ENCODE results near the gene UNC13C. TPM values are rescaled to one million over a fixed set of nuclear protein-coding genes. Genes with fewer than 3 reads are reported as not detected.

UNC13C gene
- polyA plus RNA-seq, 1 of the 3 experiments (the other 2 are of a cell fraction) = not detected

- Histone ChIP-seq H3K27me3 (ENCODE audit: insufficient read depth) (no peaks in the 10 kb centered on the region), H3K27ac (ENCODE audit: low read depth in 2 of 2, low read length in 1 of 2) (no peak overlapping the region), H3K79me2 (ENCODE audit: insufficient read depth) (no peaks in the 10 kb centered on the region), H4K20me1 (ENCODE audit: insufficient read depth) (no peaks in the 10 kb centered on the region), H2AFZ (ENCODE audit: low read depth) (no peak overlapping the region), H3F3A (replicated peaks; ENCODE audit: insufficient read depth) (no peaks in the 10 kb centered on the region), H3K4me1 (ENCODE audit: control insufficient read depth in 1 of 2, insufficient read depth in 2 of 2, low read depth in 1 of 2, low read length in 1 of 2) (no peaks in the 10 kb centered on the region), H3K4me3 (ENCODE audit: low read depth in 2 of 2, low read length in 1 of 2) (no peak overlapping the region), H3K36me3 (replicated peaks in 1 of 2; ENCODE audit: control insufficient read depth in 1 of 2, insufficient read depth in 2 of 2, low read length in 1 of 2) (no peaks in the 10 kb centered on the region), H3K9me3 (no peaks in the 10 kb centered on the region), H3K4me2 (no peak overlapping the region), H3K9me2 (no peaks in the 10 kb centered on the region), H3K9ac (no peak overlapping the region)
- WGBS (ENCODE audit: low lambda C conversion rate) = 0% methylated on average over 2 of the region's 2 CpGs
- no peak for TF ChIP-seq JUND (IDR thresholded peaks at IDR 0.05)
- TF ChIP-seq TAF1 (IDR thresholded peaks at IDR 0.05; ENCODE audit: borderline replicate concordance, low read depth, low read length) = no peak
- no peak for TF ChIP-seq YY1 (IDR thresholded peaks at IDR 0.05; ENCODE audit: low read depth)
- TF ChIP-seq TCF12 (IDR thresholded peaks at IDR 0.05) = no peak
- no peak for TF ChIP-seq EP300 (IDR thresholded peaks at IDR 0.05; ENCODE audit: borderline replicate concordance in 1 of 2, low read depth in 1 of 2, low read length in 1 of 2)
- TF ChIP-seq FOXJ3 (CRISPR knock-in tag; IDR thresholded peaks at IDR 0.05) = no peak
- no peak for TF ChIP-seq FOSL2 (IDR thresholded peaks at IDR 0.05; ENCODE audit: borderline replicate concordance, low read depth)
- TF ChIP-seq CHD2 (IDR thresholded peaks at IDR 0.05; ENCODE audit: low read length, partially characterized antibody) = no peak
- TF ChIP-seq SMC3 (IDR thresholded peaks at IDR 0.05; ENCODE audit: low read depth, low read length) = no peak
- TF ChIP-seq, protein P1, sequence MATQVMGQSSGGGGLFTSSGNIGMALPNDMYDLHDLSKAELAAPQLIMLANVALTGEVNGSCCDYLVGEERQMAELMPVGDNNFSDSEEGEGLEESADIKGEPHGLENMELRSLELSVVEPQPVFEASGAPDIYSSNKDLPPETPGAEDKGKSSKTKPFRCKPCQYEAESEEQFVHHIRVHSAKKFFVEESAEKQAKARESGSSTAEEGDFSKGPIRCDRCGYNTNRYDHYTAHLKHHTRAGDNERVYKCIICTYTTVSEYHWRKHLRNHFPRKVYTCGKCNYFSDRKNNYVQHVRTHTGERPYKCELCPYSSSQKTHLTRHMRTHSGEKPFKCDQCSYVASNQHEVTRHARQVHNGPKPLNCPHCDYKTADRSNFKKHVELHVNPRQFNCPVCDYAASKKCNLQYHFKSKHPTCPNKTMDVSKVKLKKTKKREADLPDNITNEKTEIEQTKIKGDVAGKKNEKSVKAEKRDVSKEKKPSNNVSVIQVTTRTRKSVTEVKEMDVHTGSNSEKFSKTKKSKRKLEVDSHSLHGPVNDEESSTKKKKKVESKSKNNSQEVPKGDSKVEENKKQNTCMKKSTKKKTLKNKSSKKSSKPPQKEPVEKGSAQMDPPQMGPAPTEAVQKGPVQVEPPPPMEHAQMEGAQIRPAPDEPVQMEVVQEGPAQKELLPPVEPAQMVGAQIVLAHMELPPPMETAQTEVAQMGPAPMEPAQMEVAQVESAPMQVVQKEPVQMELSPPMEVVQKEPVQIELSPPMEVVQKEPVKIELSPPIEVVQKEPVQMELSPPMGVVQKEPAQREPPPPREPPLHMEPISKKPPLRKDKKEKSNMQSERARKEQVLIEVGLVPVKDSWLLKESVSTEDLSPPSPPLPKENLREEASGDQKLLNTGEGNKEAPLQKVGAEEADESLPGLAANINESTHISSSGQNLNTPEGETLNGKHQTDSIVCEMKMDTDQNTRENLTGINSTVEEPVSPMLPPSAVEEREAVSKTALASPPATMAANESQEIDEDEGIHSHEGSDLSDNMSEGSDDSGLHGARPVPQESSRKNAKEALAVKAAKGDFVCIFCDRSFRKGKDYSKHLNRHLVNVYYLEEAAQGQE (IDR thresholded peaks at IDR 0.05; ENCODE audit: low read depth, low read length) = no peak
- no peak for TF ChIP-seq RFX5 (IDR thresholded peaks at IDR 0.05; ENCODE audit: low read length)
- no peak for TF ChIP-seq SIN3A (IDR thresholded peaks at IDR 0.05; ENCODE audit: borderline replicate concordance, low read depth, low read length)
- TF ChIP-seq, protein P2, sequence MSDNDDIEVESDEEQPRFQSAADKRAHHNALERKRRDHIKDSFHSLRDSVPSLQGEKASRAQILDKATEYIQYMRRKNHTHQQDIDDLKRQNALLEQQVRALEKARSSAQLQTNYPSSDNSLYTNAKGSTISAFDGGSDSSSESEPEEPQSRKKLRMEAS (IDR thresholded peaks at IDR 0.05; ENCODE audit: low read depth) = no peak
- TF ChIP-seq, protein P3, sequence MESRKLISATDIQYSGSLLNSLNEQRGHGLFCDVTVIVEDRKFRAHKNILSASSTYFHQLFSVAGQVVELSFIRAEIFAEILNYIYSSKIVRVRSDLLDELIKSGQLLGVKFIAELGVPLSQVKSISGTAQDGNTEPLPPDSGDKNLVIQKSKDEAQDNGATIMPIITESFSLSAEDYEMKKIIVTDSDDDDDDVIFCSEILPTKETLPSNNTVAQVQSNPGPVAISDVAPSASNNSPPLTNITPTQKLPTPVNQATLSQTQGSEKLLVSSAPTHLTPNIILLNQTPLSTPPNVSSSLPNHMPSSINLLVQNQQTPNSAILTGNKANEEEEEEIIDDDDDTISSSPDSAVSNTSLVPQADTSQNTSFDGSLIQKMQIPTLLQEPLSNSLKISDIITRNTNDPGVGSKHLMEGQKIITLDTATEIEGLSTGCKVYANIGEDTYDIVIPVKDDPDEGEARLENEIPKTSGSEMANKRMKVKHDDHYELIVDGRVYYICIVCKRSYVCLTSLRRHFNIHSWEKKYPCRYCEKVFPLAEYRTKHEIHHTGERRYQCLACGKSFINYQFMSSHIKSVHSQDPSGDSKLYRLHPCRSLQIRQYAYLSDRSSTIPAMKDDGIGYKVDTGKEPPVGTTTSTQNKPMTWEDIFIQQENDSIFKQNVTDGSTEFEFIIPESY (IDR thresholded peaks at IDR 0.05; ENCODE audit: borderline replicate concordance, low read depth) = no peak
- no peak for TF ChIP-seq NRF1 (IDR thresholded peaks at IDR 0.05; ENCODE audit: low read depth, low read length)
- CTCF ChIA-PET = interaction anchor here (1.5 kb wide), 1 partner anchor 14 kb away, joined by 3 read pairs; no protein-coding TSS in a partner anchor
- DNase-seq = no peak
- POLR2A ChIA-PET = no interaction called here
Measured at GRCh38 chr15:54580643-54581042, 602.4 kb downstream of the UNC13C start.
